RWPE2 (cell line): Measurements from ENCODE around the gene EML2.

Source experiments
- ATAC-seq: fragments of 200-7000 bp; cut with Tn5 transposase; 3 replicates; pipeline ENCODE4 v1.9.1; 2021; ENCODE audit warnings: low read depth
- DNase-seq: peaks from one replicate; pipeline ENCODE4 v3.0.0-alpha.2; 2020; ENCODE audit warnings: low spot score
- H3K27ac ChIP-seq: fragments of 450-650 bp; 2 replicates; pipeline ENCODE4 v1.5.1; 2017; ENCODE audit warnings: mild to moderate bottlenecking; ENCODE audit not compliant: poor library complexity, severe bottlenecking
- H3K27me3 ChIP-seq: fragments of 250-450 bp; sonication (Bioruptor Pico); 2 replicates; pipeline ENCODE4 v1.5.1; 2021; ENCODE audit warnings: mild to moderate bottlenecking, moderate library complexity; ENCODE audit not compliant: insufficient read depth, poor library complexity, severe bottlenecking
- H3K36me3 ChIP-seq: fragments of 250-450 bp; sonication (Bioruptor Pico); 2 replicates; pipeline ENCODE4 v1.5.1; 2020; ENCODE audit warnings: low read depth, mild to moderate bottlenecking, moderate library complexity
- H3K4me1 ChIP-seq: fragments of 250-450 bp; sonication (Bioruptor Pico); 2 replicates; pipeline ENCODE4 v1.5.1; 2021; ENCODE audit warnings: mild to moderate bottlenecking, moderate library complexity; ENCODE audit not compliant: insufficient read depth, poor library complexity, severe bottlenecking
- H3K4me3 ChIP-seq: fragments of 250-450 bp; sonication (Bioruptor Pico); 2 replicates; pipeline ENCODE4 v1.5.1; 2021; ENCODE audit warnings: mild to moderate bottlenecking, moderate library complexity; ENCODE audit not compliant: severe bottlenecking
- H3K9me3 ChIP-seq: fragments of 250-450 bp; sonication (Bioruptor Pico); 2 replicates; pipeline ENCODE4 v1.5.1; 2021; ENCODE audit warnings: mild to moderate bottlenecking, moderate library complexity; ENCODE audit not compliant: severe bottlenecking
- TF ChIP-seq, protein P1 (sequence below): fragments of 450-650 bp; IDR thresholded peaks from one replicate; pipeline ENCODE4 v1.5.1; 2017; ENCODE audit warnings: mild to moderate bottlenecking, moderate library complexity; ENCODE audit not compliant: poor library complexity, severe bottlenecking

Gene EML2

GRCh38 chr19:45593520-45593919 is 45.7 kb downstream of the EML2 start:
- TF ChIP-seq, protein P1, sequence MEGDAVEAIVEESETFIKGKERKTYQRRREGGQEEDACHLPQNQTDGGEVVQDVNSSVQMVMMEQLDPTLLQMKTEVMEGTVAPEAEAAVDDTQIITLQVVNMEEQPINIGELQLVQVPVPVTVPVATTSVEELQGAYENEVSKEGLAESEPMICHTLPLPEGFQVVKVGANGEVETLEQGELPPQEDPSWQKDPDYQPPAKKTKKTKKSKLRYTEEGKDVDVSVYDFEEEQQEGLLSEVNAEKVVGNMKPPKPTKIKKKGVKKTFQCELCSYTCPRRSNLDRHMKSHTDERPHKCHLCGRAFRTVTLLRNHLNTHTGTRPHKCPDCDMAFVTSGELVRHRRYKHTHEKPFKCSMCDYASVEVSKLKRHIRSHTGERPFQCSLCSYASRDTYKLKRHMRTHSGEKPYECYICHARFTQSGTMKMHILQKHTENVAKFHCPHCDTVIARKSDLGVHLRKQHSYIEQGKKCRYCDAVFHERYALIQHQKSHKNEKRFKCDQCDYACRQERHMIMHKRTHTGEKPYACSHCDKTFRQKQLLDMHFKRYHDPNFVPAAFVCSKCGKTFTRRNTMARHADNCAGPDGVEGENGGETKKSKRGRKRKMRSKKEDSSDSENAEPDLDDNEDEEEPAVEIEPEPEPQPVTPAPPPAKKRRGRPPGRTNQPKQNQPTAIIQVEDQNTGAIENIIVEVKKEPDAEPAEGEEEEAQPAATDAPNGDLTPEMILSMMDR: no peak
- Histone ChIP-seq H3K4me3 (no peak overlapping the region), H3K36me3 (no peaks in the 10 kb centered on the region), H3K9me3 (no peaks in the 10 kb centered on the region), H3K27ac (no peak overlapping the region), H3K4me1 (peaks cover 18% of the 10 kb centered on the region), H3K27me3 (no peaks in the 10 kb centered on the region)
- ATAC-seq: no peak
- DNase-seq: no peak

DNA sequence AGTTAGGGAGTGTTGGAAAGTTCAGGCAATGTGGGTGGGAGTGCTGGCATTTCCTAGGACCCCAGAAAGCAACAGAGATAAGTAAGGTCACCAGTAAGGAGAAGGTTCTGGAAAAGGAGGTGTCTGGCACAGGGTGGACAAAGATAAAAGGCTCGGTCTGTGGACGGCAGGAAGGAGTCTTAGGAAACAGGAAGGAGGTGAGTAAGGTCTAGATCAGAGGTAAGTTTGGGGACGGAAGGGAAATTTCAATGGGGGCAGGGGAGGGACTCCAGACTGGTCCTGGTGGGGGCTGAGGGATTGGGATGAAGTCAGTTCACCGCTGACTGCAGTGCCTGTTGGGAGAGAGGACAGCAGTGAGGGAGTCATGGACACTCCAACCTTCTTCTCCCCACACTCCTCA is 46.8 kb downstream of the EML2 start:
- no peak overlapping the region for H3K4me3 ChIP-seq
- ATAC-seq: peak; percentile 59
- H3K4me1 ChIP-seq: peaks cover 10% of the 10 kb centered on the region
- no peak for DNase-seq
- H3K27ac ChIP-seq: peak overlapping the region; percentile 40
- no peaks in the 10 kb centered on the region for H3K36me3 ChIP-seq
- H3K27me3 ChIP-seq: no peaks in the 10 kb centered on the region
- TF ChIP-seq, protein P1: no peak
- H3K9me3 ChIP-seq: no peaks in the 10 kb centered on the region

- Histone ChIP-seq H3K27ac (peak overlapping the region; percentile 40), H3K4me1 (peaks cover 10% of the 10 kb centered on the region), H3K9me3 (no peaks in the 10 kb centered on the region), H3K4me3 (no peak overlapping the region), H3K36me3 (no peaks in the 10 kb centered on the region), H3K27me3 (no peaks in the 10 kb centered on the region)
- TF ChIP-seq, protein P1: no peak
- DNase-seq (no peak), ATAC-seq (no peak)
These were observed 47.6 kb downstream of the EML2 start for GRCh38 chr19:45591638-45592005.

- H3K9me3 ChIP-seq: no peaks in the 10 kb centered on the region
- no peaks in the 10 kb centered on the region for H3K36me3 ChIP-seq
- TF ChIP-seq, protein P1: peak; percentile 64
- H3K27me3 ChIP-seq: no peaks in the 10 kb centered on the region
- no peak for DNase-seq
- H3K4me3 ChIP-seq: no peak overlapping the region
- no peak overlapping the region for H3K27ac ChIP-seq
- peak; percentile 64; the same call in 2 of the 3 replicates for ATAC-seq
- peaks cover 10% of the 10 kb centered on the region for H3K4me1 ChIP-seq
These were observed 48.1 kb downstream of the EML2 start for GRCh38 chr19:45591004-45591637.

GRCh38 chr19:45590300-45591003 is 48.7 kb downstream of the EML2 start:
- ATAC-seq (no peak), DNase-seq (no peak)
- peaks cover 10% of the 10 kb centered on the region for H3K4me1 ChIP-seq
- TF ChIP-seq, protein P1: no peak
- H3K27me3 ChIP-seq: no peaks in the 10 kb centered on the region
- no peaks in the 10 kb centered on the region for H3K36me3 ChIP-seq
- no peak overlapping the region for H3K4me3 ChIP-seq
- no peak overlapping the region for H3K27ac ChIP-seq
- H3K9me3 ChIP-seq: no peaks in the 10 kb centered on the region
